Cardiac muscle cell (in vitro differentiated cells and primary cell): ENCODE data around the gene UXS1. TPM values are rescaled to one million over a fixed set of nuclear protein-coding genes. Genes with fewer than 3 reads are reported as not detected.

Source experiments
- DNase-seq, 2 donors: peaks; one replicate each; pipeline versions ENCODE4 v3.0.0 to v3.0.0-alpha.2; 2010 to 2017; ENCODE audit warnings: low read depth in 1 of 2, low spot score in 1 of 2
- H3K27ac ChIP-seq: fragments of 200-600 bp; sonication (generic); 2 replicates; pipeline ENCODE4 v1.5.1; 2016
- H3K27me3 ChIP-seq: fragments of 200-600 bp; sonication (generic); 2 replicates; pipeline ENCODE4 v1.6.0; 2016; ENCODE audit warnings: control low read depth
- H3K36me3 ChIP-seq: fragments of 200-600 bp; sonication (generic); 2 replicates; pipeline ENCODE4 v1.5.1; 2016; ENCODE audit warnings: control low read depth
- H3K4me1 ChIP-seq: fragments of 200-600 bp; sonication (generic); 2 replicates; pipeline ENCODE4 v1.8.1; 2017; ENCODE audit warnings: low read depth, mild to moderate bottlenecking, mixed run types
- H3K4me3 ChIP-seq: fragments of 200-600 bp; sonication (generic); 2 replicates; pipeline ENCODE4 v1.5.1; 2016; ENCODE audit warnings: mild to moderate bottlenecking
- H3K9me3 ChIP-seq: fragments of 200-600 bp; sonication (generic); 2 replicates; pipeline ENCODE4 v1.5.1; 2017; ENCODE audit warnings: low read depth, mild to moderate bottlenecking, control low read depth
- polyA plus RNA-seq: library from polyadenylated mRNA; unstranded; fragments of >200 nt; fragmentation: Nextera tagmentation; extraction: Ambion mirVana; gene quantifications from 2 replicates; pipeline ENCODE4 v1.2.1, GENCODE V29; 2016
- total RNA-seq: library from RNA; depleted of rRNA; stranded (reverse); fragments of >200 nt; gene quantifications from 2 replicates; pipeline ENCODE4 v1.2.3, GENCODE V29; 2016
- TF ChIP-seq, protein P1 (sequence below): IDR thresholded peaks from 2 replicates; pipeline ENCODE4 v1.5.1; 2012; ENCODE audit warnings: low read depth, mild to moderate bottlenecking, low read length

UXS1 gene
- total and polyA plus RNA-seq, 2 experiments from 2014 or later, result 28.8 to 44.9 TPM

DNA sequence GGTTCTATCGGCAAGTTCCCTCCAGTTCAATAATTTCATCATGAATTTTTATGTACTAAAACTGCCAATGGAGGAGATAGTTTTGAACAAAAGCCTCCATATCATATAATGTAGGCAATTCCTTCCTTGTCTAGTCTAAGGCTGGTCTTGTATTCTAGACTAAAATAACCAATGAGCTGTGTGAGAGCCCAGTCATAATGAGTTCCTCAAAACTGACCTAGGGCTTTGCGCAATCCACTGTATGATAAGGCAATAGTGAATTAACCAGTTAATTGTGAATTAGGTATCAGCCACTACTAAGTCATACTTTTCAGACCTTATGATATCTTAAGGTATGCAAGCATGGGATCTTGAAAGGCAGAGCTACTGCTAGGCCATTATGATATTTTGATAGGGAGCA lies 7.6 kb upstream of the UXS1 start:
- TF ChIP-seq, protein P1, sequence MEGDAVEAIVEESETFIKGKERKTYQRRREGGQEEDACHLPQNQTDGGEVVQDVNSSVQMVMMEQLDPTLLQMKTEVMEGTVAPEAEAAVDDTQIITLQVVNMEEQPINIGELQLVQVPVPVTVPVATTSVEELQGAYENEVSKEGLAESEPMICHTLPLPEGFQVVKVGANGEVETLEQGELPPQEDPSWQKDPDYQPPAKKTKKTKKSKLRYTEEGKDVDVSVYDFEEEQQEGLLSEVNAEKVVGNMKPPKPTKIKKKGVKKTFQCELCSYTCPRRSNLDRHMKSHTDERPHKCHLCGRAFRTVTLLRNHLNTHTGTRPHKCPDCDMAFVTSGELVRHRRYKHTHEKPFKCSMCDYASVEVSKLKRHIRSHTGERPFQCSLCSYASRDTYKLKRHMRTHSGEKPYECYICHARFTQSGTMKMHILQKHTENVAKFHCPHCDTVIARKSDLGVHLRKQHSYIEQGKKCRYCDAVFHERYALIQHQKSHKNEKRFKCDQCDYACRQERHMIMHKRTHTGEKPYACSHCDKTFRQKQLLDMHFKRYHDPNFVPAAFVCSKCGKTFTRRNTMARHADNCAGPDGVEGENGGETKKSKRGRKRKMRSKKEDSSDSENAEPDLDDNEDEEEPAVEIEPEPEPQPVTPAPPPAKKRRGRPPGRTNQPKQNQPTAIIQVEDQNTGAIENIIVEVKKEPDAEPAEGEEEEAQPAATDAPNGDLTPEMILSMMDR, result no peak
- DNase-seq, result no peak
- H3K27ac ChIP-seq, result no peak overlapping the region

DNA sequence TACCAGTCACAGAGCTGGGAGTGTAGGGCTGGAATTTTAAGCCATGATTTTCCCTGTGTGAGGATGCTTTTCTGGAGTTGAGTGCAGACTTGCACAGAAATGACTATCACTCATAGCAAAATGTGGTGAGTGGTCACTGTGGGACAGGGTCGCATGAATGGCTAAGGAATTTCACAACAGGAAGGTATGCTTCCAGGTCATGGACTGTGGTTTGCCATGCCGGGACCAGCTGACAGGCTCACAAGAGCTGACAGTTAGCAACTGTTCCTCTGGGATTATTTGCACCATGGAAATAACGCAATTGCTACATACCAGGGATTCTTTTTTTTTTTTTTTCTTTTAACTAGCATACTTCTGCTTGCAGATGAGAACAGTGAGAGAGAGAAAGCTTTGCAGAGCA lies 3.8 kb upstream of the UXS1 start:
- H3K9me3 ChIP-seq, result no peaks in the 10 kb centered on the region
- TF ChIP-seq, protein P1, result no peak
- no peaks in the 10 kb centered on the region for H3K36me3 ChIP-seq
- H3K4me3 ChIP-seq, result no peak overlapping the region
- no peak overlapping the region for H3K27ac ChIP-seq
- H3K4me1 ChIP-seq, result peaks cover under 1% of the 10 kb centered on the region
- DNase-seq, result peak; percentile 21 to 96
- H3K27me3 ChIP-seq, result no peaks in the 10 kb centered on the region

More for the DNA sequence above, 7.6 kb upstream of the UXS1 start:
- no peaks in the 10 kb centered on the region for H3K27me3 ChIP-seq
- H3K4me3 ChIP-seq, result no peak overlapping the region
- no peaks in the 10 kb centered on the region for H3K4me1 ChIP-seq
- no peaks in the 10 kb centered on the region for H3K36me3 ChIP-seq
- H3K9me3 ChIP-seq, result no peaks in the 10 kb centered on the region

DNA sequence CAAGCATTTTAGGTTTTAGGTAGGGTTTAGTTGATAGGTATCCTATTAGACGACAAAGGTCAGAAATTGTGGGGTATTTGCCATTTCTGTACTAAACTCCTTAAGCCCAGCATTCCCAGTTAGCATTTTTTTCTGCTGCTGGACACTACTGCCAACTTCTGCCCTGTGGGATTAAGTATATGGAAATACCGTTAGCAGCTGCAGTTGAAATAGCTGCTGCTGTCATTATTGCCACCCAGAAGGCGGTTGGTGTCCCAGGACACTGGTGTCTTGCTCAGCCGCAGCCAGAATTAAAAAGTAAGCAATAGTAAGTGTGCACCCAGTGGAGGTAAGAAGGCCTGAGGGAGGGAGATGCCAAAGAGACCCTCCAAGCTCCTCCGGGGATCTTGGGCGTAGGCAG lies 1.9 kb upstream of the UXS1 start:
- TF ChIP-seq, protein P1, result no peak
- no peak for DNase-seq

DNA sequence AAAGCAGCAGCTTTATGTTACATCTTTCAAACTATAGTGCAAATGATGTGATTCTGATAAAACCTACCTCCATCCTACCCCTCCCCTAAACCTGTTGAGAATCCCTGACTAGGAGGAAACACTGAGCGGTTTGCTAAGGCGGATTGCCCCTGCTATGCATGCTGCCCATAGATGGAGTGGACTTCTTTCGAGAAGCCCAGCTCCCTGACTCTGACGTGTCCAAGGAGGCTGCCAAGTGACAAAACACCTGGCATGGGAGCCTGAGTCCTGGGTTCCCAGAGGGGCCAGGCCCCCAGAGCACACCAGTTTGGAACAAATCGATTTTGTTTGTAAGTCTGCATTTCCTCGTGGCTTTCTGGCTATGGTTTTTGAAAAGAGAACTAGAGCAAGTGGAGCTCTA lies 1.4 kb upstream of the UXS1 start:
- peaks cover 5% of the 10 kb centered on the region for H3K4me1 ChIP-seq
- no peaks in the 10 kb centered on the region for H3K27me3 ChIP-seq
- DNase-seq, result no peak
- H3K9me3 ChIP-seq, result no peaks in the 10 kb centered on the region
- H3K4me3 ChIP-seq, result no peak overlapping the region
- H3K36me3 ChIP-seq, result no peaks in the 10 kb centered on the region
- TF ChIP-seq, protein P1, result no peak
- H3K27ac ChIP-seq, result no peak overlapping the region

More for the DNA sequence above, 1.9 kb upstream of the UXS1 start:
- no peaks in the 10 kb centered on the region for H3K9me3 ChIP-seq
- H3K36me3 ChIP-seq, result no peaks in the 10 kb centered on the region
- peaks cover 5% of the 10 kb centered on the region for H3K4me1 ChIP-seq
- H3K27ac ChIP-seq, result no peak overlapping the region
- no peaks in the 10 kb centered on the region for H3K27me3 ChIP-seq
- no peak overlapping the region for H3K4me3 ChIP-seq

DNA sequence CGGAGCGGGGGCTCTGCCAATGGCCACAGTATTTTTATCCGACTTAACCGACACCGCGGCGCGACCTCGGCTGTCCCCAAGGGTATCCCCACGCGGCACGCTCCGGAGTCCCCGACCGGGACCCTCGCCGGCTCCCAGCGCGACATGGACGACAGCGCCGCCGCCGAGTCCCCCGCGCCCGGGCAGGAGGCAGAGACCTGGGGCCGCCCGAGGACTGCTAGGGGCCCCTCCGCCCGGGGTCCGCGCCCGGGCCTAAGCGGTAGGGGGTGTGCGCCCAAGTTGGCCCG lies 468 bp downstream of the UXS1 start:
- peak in 1 of 2 donors; percentile 55 for DNase-seq
- no peaks in the 10 kb centered on the region for H3K9me3 ChIP-seq
- peak overlapping the region; percentile 82 for H3K4me3 ChIP-seq
- H3K27ac ChIP-seq, result peak overlapping the region; percentile 64
- H3K27me3 ChIP-seq, result no peaks in the 10 kb centered on the region
- TF ChIP-seq, protein P1, result no peak
- H3K36me3 ChIP-seq, result no peaks in the 10 kb centered on the region
- peaks cover 5% of the 10 kb centered on the region for H3K4me1 ChIP-seq
